SKM-1 (cell line): Measurements from ENCODE around the gene IL6R.
A peak's percentile ranks its signal among the peaks of the same experiment; 100 is the strongest.
"Not testable (repeated sequence)": the region's sequence is repeated elsewhere in the genome, so short reads cannot be mapped to it uniquely, and the experiment has no call there.

ENCODE experiments used
- DNase-seq: peaks from one replicate; lab custom pipeline; 2025; ENCODE audit not compliant: unreplicated experiment; lab: John Stamatoyannopoulos, UW

The IL6R gene

GRCh38 chr1:154404984-154405746 lies at the start of gene IL6R:
Gene IL6R, plus strand, starts transcription at chr1:154405343. Its CDS starts 287 bp downstream, at chr1:154405630.
- DNase-seq, result peak; percentile 89

GRCh38 chr1:154358519-154358918 lies 46.6 kb upstream of the IL6R start:
- DNase-seq, result no peak

GRCh38 chr1:154360288-154360687 lies 44.9 kb upstream of the IL6R start:
- no peak for DNase-seq

- DNase-seq, result not testable (repeated sequence)
These were observed 44.3 kb upstream of the IL6R start for GRCh38 chr1:154360881-154361280.

- no peak for DNase-seq
These were observed 43.8 kb upstream of the IL6R start for GRCh38 chr1:154361357-154361756.

- no peak for DNase-seq
These were observed 33.7 kb upstream of the IL6R start for GRCh38 chr1:154371436-154371835.

GRCh38 chr1:154373777-154374357 lies 31.3 kb upstream of the IL6R start:
- DNase-seq, result not testable (repeated sequence)

- no peak for DNase-seq
These were observed 25.8 kb upstream of the IL6R start for GRCh38 chr1:154379301-154379700.

GRCh38 chr1:154384650-154385489 lies 20.3 kb upstream of the IL6R start:
- DNase-seq, result no peak

GRCh38 chr1:154386643-154387352 lies 18.3 kb upstream of the IL6R start:
- DNase-seq, result no peak

- no peak for DNase-seq
These were observed 13.9 kb upstream of the IL6R start for GRCh38 chr1:154391086-154391770.

GRCh38 chr1:154398141-154398540 lies 7.0 kb upstream of the IL6R start:
- DNase-seq, result no peak

GRCh38 chr1:154398678-154399077 lies 6.5 kb upstream of the IL6R start:
- no peak for DNase-seq

GRCh38 chr1:154400381-154400801 lies 4.8 kb upstream of the IL6R start:
- DNase-seq, result peak; percentile 96

- DNase-seq, result no peak
These were observed 2.7 kb upstream of the IL6R start for GRCh38 chr1:154402409-154402921.

GRCh38 chr1:154403261-154403943 lies 1.7 kb upstream of the IL6R start:
- DNase-seq, result peak; percentile 97

- no peak for DNase-seq
These were observed 1.2 kb upstream of the IL6R start for GRCh38 chr1:154403983-154404382.

GRCh38 chr1:154404511-154404931 lies 622 bp upstream of the IL6R start:
- no peak for DNase-seq

GRCh38 chr1:154405747-154406571 lies 816 bp downstream of the IL6R start:
- no peak for DNase-seq
